Measurements from ENCODE around the gene SAV1. TPM values are rescaled to one million over a fixed set of nuclear protein-coding genes. Genes with fewer than 3 reads are reported as not detected.

SAV1 gene
- total and polyA plus RNA-seq, 2 experiments from 2014 or later, result 18.6 to 34.4 TPM

GRCh38 chr14:50600849-50601248, 67.3 kb downstream of the SAV1 start:
- H3K4me1 ChIP-seq (ENCODE audit: low read depth), result peaks cover 15% of the 10 kb centered on the region
- DNase-seq (ENCODE audit: low read depth in 1 of 2, low spot score in 1 of 2), result peak; percentile 35 to 60
- no peaks in the 10 kb centered on the region for H3K27me3 ChIP-seq
- no peaks in the 10 kb centered on the region for H3K9me3 ChIP-seq (ENCODE audit: low read depth)
- no peaks in the 10 kb centered on the region for H3K36me3 ChIP-seq
- TF ChIP-seq CTCF (IDR thresholded peaks at IDR 0.05; ENCODE audit: low read depth, low read length), result no peak
- H3K27ac ChIP-seq, result no peak overlapping the region
- H3K4me3 ChIP-seq, result no peak overlapping the region

GRCh38 chr14:50599700-50600444, 68.2 kb downstream of the SAV1 start:
- Histone ChIP-seq H3K36me3 (no peaks in the 10 kb centered on the region), H3K4me3 (no peak overlapping the region), H3K9me3 (ENCODE audit: low read depth) (no peaks in the 10 kb centered on the region), H3K4me1 (ENCODE audit: low read depth) (peaks cover 15% of the 10 kb centered on the region), H3K27ac (no peak overlapping the region), H3K27me3 (no peaks in the 10 kb centered on the region)
- TF ChIP-seq CTCF (IDR thresholded peaks at IDR 0.05; ENCODE audit: low read depth, low read length), result peak; percentile 64
- DNase-seq (ENCODE audit: low read depth in 1 of 2, low spot score in 1 of 2), result peak; percentile 53 to 62

GRCh38 chr14:50598765-50599164, 69.3 kb downstream of the SAV1 start:
- Histone ChIP-seq H3K27me3 (no peaks in the 10 kb centered on the region), H3K36me3 (no peaks in the 10 kb centered on the region), H3K4me1 (ENCODE audit: low read depth) (peaks cover 15% of the 10 kb centered on the region), H3K4me3 (no peak overlapping the region), H3K9me3 (ENCODE audit: low read depth) (no peaks in the 10 kb centered on the region), H3K27ac (no peak overlapping the region)
- no peak for TF ChIP-seq CTCF (IDR thresholded peaks at IDR 0.05; ENCODE audit: low read depth, low read length)
- DNase-seq (ENCODE audit: low read depth in 1 of 2, low spot score in 1 of 2), result no peak

- TF ChIP-seq CTCF (IDR thresholded peaks at IDR 0.05; ENCODE audit: low read depth, low read length), result no peak
- Histone ChIP-seq H3K36me3 (no peaks in the 10 kb centered on the region), H3K4me1 (ENCODE audit: low read depth) (no peaks in the 10 kb centered on the region), H3K27me3 (no peaks in the 10 kb centered on the region), H3K9me3 (ENCODE audit: low read depth) (no peaks in the 10 kb centered on the region), H3K27ac (no peak overlapping the region), H3K4me3 (no peak overlapping the region)
- no peak for DNase-seq (ENCODE audit: low read depth in 1 of 2, low spot score in 1 of 2)
Measured at GRCh38 chr14:50594577-50595316, 73.4 kb downstream of the SAV1 start.

- Histone ChIP-seq H3K27me3 (no peaks in the 10 kb centered on the region), H3K9me3 (ENCODE audit: low read depth) (no peaks in the 10 kb centered on the region), H3K4me1 (ENCODE audit: low read depth) (no peaks in the 10 kb centered on the region), H3K36me3 (no peaks in the 10 kb centered on the region), H3K27ac (no peak overlapping the region), H3K4me3 (no peak overlapping the region)
- no peak for TF ChIP-seq CTCF (IDR thresholded peaks at IDR 0.05; ENCODE audit: low read depth, low read length)
- no peak for DNase-seq (ENCODE audit: low read depth in 1 of 2, low spot score in 1 of 2)
Measured at GRCh38 chr14:50590464-50590863, 77.6 kb downstream of the SAV1 start.

Other genes starting within 250 kb of the SAV1 start
- gene MAP4K5, start 135.7 kb downstream of the SAV1 start, total RNA-seq, result 158 and 402 TPM in 2 replicates
- gene MAP4K5, start 135.7 kb downstream of the SAV1 start, polyA plus RNA-seq, result 53.0 and 79.2 TPM in 2 replicates
- gene ATL1, start 108.2 kb downstream of the SAV1 start, total RNA-seq, result 0.39 and 1.5 TPM in 2 replicates
- gene ATL1, start 108.2 kb downstream of the SAV1 start, polyA plus RNA-seq, result 1.0 and 3.3 TPM in 2 replicates
- gene NIN, start 162.9 kb upstream of the SAV1 start, total RNA-seq, result 14.9 and 35.5 TPM in 2 replicates
- gene NIN, start 162.9 kb upstream of the SAV1 start, polyA plus RNA-seq, result 12.1 and 13.2 TPM in 2 replicates
- gene ABHD12B, start 203.7 kb upstream of the SAV1 start, total RNA-seq, result not detected in 2 replicates
- 0.94 and 1.2 TPM in 2 replicates for gene ABHD12B, start 203.7 kb upstream of the SAV1 start, polyA plus RNA-seq